Bronchial epithelial cell (primary cell): ENCODE data around the gene ADARB2. TPM values are rescaled to one million over a fixed set of nuclear protein-coding genes. Genes with fewer than 3 reads are reported as not detected.

Source experiments
- DNase-seq: peaks from one replicate; pipeline ENCODE4 v3.0.0-alpha.2; 2010; ENCODE audit warnings: low read depth
- FAIRE-seq: peaks from 2 replicates; lab custom pipeline; 2011; peaks lifted over from hg19 to GRCh38; lab: Jason Lieb, UNC
- H3K27me3 ChIP-seq: 2 replicates; pipeline ENCODE4 v1.5.1; 2011; ENCODE audit warnings: low read length; ENCODE audit not compliant: control insufficient read depth, insufficient read depth
- H3K36me3 ChIP-seq: 2 replicates; pipeline ENCODE4 v1.5.1; 2011; ENCODE audit warnings: low read length; ENCODE audit not compliant: control insufficient read depth, insufficient read depth
- H3K4me3 ChIP-seq: 2 replicates; pipeline ENCODE4 v1.5.1; 2011; ENCODE audit warnings: mild to moderate bottlenecking, low read depth, low read length, control low read depth
- total RNA-seq: library from RNA; depleted of rRNA; stranded (reverse); fragments of >200 nt; gene quantifications from 2 replicates; pipeline ENCODE4 v1.2.1, GENCODE V29; 2014
- TF ChIP-seq, protein P1 (sequence below): IDR thresholded peaks from 2 replicates; pipeline ENCODE4 v1.5.1; 2011; ENCODE audit warnings: mild to moderate bottlenecking, moderate library complexity, low read length, control low read depth, inconsistent platforms; ENCODE audit not compliant: insufficient read depth, severe bottlenecking

Gene ADARB2
- total RNA-seq, 1 donor from 2014 or later = not detected

DNA sequence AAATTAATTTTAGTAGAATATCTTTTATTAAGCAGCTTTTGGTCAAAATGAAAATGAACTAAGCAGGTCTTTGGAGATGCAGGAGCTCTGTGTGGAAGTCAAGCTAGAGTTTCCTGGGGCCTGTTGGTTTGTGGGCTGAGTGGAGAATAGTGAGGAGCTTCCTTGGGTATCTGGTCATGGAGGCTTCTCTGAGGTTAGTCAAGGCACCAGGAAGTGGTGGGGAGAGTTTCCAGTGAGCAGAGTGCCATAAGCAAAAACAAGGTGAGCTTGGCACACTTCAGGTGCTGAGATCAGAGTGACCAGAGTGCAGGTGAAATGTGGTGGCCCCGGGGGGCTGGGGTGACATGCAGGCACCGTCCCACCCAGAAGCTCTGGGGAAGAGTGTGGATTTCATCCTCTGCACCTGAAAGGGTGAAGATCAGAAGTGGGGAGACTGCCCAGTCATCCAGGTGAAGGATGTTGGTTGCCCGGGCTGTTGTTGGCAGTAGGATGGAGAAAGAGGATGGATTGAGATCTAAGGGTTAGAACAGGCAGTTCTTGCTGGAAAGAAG is 603.8 kb downstream of the ADARB2 start:
- H3K4me3 ChIP-seq = no peak overlapping the region
- H3K36me3 ChIP-seq = peaks cover 20% of the 10 kb centered on the region
- no peaks in the 10 kb centered on the region for H3K27me3 ChIP-seq
- no peak for DNase-seq
- TF ChIP-seq, protein P1, sequence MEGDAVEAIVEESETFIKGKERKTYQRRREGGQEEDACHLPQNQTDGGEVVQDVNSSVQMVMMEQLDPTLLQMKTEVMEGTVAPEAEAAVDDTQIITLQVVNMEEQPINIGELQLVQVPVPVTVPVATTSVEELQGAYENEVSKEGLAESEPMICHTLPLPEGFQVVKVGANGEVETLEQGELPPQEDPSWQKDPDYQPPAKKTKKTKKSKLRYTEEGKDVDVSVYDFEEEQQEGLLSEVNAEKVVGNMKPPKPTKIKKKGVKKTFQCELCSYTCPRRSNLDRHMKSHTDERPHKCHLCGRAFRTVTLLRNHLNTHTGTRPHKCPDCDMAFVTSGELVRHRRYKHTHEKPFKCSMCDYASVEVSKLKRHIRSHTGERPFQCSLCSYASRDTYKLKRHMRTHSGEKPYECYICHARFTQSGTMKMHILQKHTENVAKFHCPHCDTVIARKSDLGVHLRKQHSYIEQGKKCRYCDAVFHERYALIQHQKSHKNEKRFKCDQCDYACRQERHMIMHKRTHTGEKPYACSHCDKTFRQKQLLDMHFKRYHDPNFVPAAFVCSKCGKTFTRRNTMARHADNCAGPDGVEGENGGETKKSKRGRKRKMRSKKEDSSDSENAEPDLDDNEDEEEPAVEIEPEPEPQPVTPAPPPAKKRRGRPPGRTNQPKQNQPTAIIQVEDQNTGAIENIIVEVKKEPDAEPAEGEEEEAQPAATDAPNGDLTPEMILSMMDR = no peak
- FAIRE-seq = no peak

- no peak overlapping the region for H3K4me3 ChIP-seq
- no peaks in the 10 kb centered on the region for H3K27me3 ChIP-seq
- TF ChIP-seq, protein P1 = no peak
- peaks cover 21% of the 10 kb centered on the region for H3K36me3 ChIP-seq
- no peak for FAIRE-seq
- no peak for DNase-seq
These were observed 604.7 kb downstream of the ADARB2 start for GRCh38 chr10:1132584-1132983.

DNA sequence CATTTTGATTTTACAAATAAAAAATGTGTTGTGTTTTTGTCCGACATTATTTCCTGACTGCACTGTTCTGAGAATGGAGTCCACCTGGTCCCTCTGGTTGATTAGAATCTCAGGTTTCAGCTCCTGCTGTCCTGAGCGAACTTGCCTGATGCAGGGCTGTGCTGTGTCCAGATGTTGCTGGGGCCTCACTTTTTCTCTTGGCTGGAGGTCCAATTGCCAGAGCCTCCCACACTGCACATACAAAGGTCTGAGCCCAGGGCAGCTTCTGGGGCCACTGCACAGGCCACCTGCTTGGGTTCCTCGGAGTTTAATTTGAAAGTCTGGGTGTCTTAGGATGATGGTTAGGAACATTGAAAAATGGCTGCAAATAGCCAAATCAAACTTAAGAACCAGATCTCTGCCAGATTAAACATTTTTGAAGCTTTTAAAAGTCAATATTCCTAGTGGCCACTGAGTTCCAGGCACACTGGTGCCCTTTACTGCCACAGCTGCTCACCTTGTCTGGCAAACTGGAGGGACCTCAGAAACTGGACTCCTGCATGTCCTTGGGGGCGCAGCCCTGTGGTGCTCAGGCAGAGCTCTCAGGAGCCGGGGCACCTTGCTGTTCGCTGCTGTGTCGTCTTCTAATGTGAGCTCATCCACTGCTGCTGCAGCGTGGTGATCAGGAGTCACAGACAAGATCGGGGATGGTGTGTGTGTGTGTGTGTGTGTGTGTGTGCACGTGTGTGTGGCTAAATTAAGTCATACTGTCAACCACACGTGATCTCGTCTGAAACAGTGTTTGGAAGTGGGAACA is 606.1 kb downstream of the ADARB2 start:
- Histone ChIP-seq H3K4me3 (no peak overlapping the region), H3K27me3 (no peaks in the 10 kb centered on the region), H3K36me3 (peaks cover 24% of the 10 kb centered on the region)
- DNase-seq (no peak), FAIRE-seq (no peak)
- TF ChIP-seq, protein P1 = no peak

GRCh38 chr10:1130226-1130625 is 607.1 kb downstream of the ADARB2 start:
- Histone ChIP-seq H3K36me3 (peaks cover 26% of the 10 kb centered on the region), H3K27me3 (no peaks in the 10 kb centered on the region), H3K4me3 (no peak overlapping the region)
- FAIRE-seq = no peak
- DNase-seq = no peak
- TF ChIP-seq, protein P1 = no peak

- Histone ChIP-seq H3K4me3 (no peak overlapping the region), H3K27me3 (no peaks in the 10 kb centered on the region), H3K36me3 (peaks cover 28% of the 10 kb centered on the region)
- FAIRE-seq (no peak), DNase-seq (no peak)
- TF ChIP-seq, protein P1 = no peak
These were observed 608.7 kb downstream of the ADARB2 start for GRCh38 chr10:1128649-1129048.
